A549 (cell line): ENCODE results near the gene MOXD1.

Experiments used
- NR3C1 ChIP-seq: fragments of >200 bp; sonication (Bioruptor Twin); formaldehyde crosslinking; IDR thresholded peaks from 3 replicates; pipeline ENCODE4 v1.6.1; 2017
- POLR2A ChIP-seq: IDR thresholded peaks from 2 replicates; pipeline ENCODE4 v1.6.1; 2012; ENCODE audit warnings: mild to moderate bottlenecking, low read length
- TF ChIP-seq, protein P1 (sequence below): IDR thresholded peaks from 2 replicates; pipeline ENCODE4 v1.6.1; 2012
- TF ChIP-seq, protein P2 (sequence below): fragments of 200-600 bp; sonication (generic); IDR thresholded peaks from 2 replicates; pipeline ENCODE4 v1.6.1; 2016; ENCODE audit warnings: antibody characterized with exemption, mild to moderate bottlenecking, moderate library complexity
- TF ChIP-seq, protein P3 (sequence below): fragments of 450-650 bp; IDR thresholded peaks from 2 replicates; pipeline ENCODE4 v1.6.1; 2014; ENCODE audit warnings: antibody characterized with exemption

DNA sequence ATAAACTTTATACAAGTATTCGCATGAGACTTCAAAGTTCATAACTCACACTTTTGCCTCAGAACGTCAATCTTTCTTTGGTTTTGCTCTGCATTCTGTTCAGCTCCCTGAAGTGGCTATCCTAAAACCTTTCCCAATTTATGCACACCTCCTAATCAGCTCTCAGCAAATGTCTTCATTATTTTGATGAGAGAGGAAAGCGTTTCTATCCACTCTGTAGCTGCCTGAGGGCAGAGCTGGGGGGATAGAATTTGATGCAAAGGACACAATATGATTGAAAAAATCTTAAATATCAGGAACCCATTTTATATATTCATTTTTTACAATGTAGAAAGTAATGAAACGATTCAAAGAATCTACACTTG, 66.8 kb downstream of the MOXD1 start:
- TF ChIP-seq, protein P1, sequence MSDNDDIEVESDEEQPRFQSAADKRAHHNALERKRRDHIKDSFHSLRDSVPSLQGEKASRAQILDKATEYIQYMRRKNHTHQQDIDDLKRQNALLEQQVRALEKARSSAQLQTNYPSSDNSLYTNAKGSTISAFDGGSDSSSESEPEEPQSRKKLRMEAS: no peak
- TF ChIP-seq POLR2A (no peak), NR3C1 (no peak)
- TF ChIP-seq, protein P2, sequence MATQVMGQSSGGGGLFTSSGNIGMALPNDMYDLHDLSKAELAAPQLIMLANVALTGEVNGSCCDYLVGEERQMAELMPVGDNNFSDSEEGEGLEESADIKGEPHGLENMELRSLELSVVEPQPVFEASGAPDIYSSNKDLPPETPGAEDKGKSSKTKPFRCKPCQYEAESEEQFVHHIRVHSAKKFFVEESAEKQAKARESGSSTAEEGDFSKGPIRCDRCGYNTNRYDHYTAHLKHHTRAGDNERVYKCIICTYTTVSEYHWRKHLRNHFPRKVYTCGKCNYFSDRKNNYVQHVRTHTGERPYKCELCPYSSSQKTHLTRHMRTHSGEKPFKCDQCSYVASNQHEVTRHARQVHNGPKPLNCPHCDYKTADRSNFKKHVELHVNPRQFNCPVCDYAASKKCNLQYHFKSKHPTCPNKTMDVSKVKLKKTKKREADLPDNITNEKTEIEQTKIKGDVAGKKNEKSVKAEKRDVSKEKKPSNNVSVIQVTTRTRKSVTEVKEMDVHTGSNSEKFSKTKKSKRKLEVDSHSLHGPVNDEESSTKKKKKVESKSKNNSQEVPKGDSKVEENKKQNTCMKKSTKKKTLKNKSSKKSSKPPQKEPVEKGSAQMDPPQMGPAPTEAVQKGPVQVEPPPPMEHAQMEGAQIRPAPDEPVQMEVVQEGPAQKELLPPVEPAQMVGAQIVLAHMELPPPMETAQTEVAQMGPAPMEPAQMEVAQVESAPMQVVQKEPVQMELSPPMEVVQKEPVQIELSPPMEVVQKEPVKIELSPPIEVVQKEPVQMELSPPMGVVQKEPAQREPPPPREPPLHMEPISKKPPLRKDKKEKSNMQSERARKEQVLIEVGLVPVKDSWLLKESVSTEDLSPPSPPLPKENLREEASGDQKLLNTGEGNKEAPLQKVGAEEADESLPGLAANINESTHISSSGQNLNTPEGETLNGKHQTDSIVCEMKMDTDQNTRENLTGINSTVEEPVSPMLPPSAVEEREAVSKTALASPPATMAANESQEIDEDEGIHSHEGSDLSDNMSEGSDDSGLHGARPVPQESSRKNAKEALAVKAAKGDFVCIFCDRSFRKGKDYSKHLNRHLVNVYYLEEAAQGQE: no peak
- TF ChIP-seq, protein P3, sequence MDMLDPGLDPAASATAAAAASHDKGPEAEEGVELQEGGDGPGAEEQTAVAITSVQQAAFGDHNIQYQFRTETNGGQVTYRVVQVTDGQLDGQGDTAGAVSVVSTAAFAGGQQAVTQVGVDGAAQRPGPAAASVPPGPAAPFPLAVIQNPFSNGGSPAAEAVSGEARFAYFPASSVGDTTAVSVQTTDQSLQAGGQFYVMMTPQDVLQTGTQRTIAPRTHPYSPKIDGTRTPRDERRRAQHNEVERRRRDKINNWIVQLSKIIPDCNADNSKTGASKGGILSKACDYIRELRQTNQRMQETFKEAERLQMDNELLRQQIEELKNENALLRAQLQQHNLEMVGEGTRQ: no peak
